ENCODE data around the gene CPS1. TPM values are rescaled to one million over a fixed set of nuclear protein-coding genes. Genes with fewer than 3 reads are reported as not detected.

Gene CPS1
- total RNA-seq, 2 experiments from 2014 or later, result 0.41 to 0.67 TPM

GRCh38 chr2:210557721-210558120 is 1.3 kb downstream of the CPS1 start:
- ATAC-seq (ENCODE audit: poor library complexity) (no peak), DNase-seq (no peak)
- Histone ChIP-seq H3K36me3 (ENCODE audit: insufficient read depth, low read length) (no peaks in the 10 kb centered on the region), H3K4me3 (ENCODE audit: low read length) (no peak overlapping the region), H3K27ac (ENCODE audit: low read depth in 1 of 2, low read length in 2 of 2) (no peak overlapping the region), H3K27me3 (ENCODE audit: control insufficient read depth in 1 of 2, insufficient read depth in 2 of 2, low read length in 2 of 2) (no peaks in the 10 kb centered on the region), H3K9me3 (ENCODE audit: control insufficient read depth in 1 of 2, insufficient read depth in 1 of 2, low read length in 2 of 2) (no peaks in the 10 kb centered on the region), H3K4me1 (ENCODE audit: insufficient read depth, low read length) (no peaks in the 10 kb centered on the region)
- no peaks in the 10 kb centered on the region for H3K36me3 Mint-ChIP-seq (ENCODE audit: low read depth)
- no peaks in the 10 kb centered on the region for H3K4me1 Mint-ChIP-seq (ENCODE audit: low read depth)
- ChIA-PET POLR2A (no interaction called here), CTCF (no interaction called here)
- H3K27me3 Mint-ChIP-seq, result peaks cover 1% of the 10 kb centered on the region
- TF ChIP-seq CTCF (IDR thresholded peaks at IDR 0.05), result no peak
- no peak overlapping the region for H3K27ac Mint-ChIP-seq
- intact Hi-C loops (cut with DNase I, micrococcal nuclease), result no loop called here
- no peaks in the 10 kb centered on the region for H3K9me3 Mint-ChIP-seq
- no peak overlapping the region for H3K4me3 Mint-ChIP-seq

- H3K27ac ChIP-seq (ENCODE audit: low read depth in 1 of 2, low read length in 2 of 2), result no peak overlapping the region
- DNase-seq (no peak), ATAC-seq (ENCODE audit: poor library complexity) (no peak)
- H3K9me3 ChIP-seq (ENCODE audit: control insufficient read depth in 1 of 2, insufficient read depth in 1 of 2, low read length in 2 of 2), result no peaks in the 10 kb centered on the region
- no peaks in the 10 kb centered on the region for H3K27me3 ChIP-seq (ENCODE audit: control insufficient read depth in 1 of 2, insufficient read depth in 2 of 2, low read length in 2 of 2)
- H3K36me3 Mint-ChIP-seq (ENCODE audit: low read depth), result no peaks in the 10 kb centered on the region
- intact Hi-C loops (cut with DNase I, micrococcal nuclease), result no loop called here
- H3K4me1 Mint-ChIP-seq (ENCODE audit: low read depth), result no peaks in the 10 kb centered on the region
- H3K27ac Mint-ChIP-seq, result no peak overlapping the region
- no peaks in the 10 kb centered on the region for H3K9me3 Mint-ChIP-seq
- no peaks in the 10 kb centered on the region for H3K4me1 ChIP-seq (ENCODE audit: insufficient read depth, low read length)
- POLR2A ChIA-PET, result no interaction called here
- H3K27me3 Mint-ChIP-seq, result no peaks in the 10 kb centered on the region
- H3K36me3 ChIP-seq (ENCODE audit: insufficient read depth, low read length), result no peaks in the 10 kb centered on the region
- CTCF ChIA-PET, result no interaction called here
- H3K4me3 Mint-ChIP-seq, result no peak overlapping the region
- H3K4me3 ChIP-seq (ENCODE audit: low read length), result no peak overlapping the region
- no peak for TF ChIP-seq CTCF (IDR thresholded peaks at IDR 0.05)
Observed at GRCh38 chr2:210558708-210559107, 2.3 kb downstream of the CPS1 start.

- Histone ChIP-seq H3K27me3 (ENCODE audit: control insufficient read depth in 1 of 2, insufficient read depth in 2 of 2, low read length in 2 of 2) (no peaks in the 10 kb centered on the region), H3K9me3 (ENCODE audit: control insufficient read depth in 1 of 2, insufficient read depth in 1 of 2, low read length in 2 of 2) (no peaks in the 10 kb centered on the region), H3K27ac (ENCODE audit: low read depth in 1 of 2, low read length in 2 of 2) (no peak overlapping the region), H3K4me3 (ENCODE audit: low read length) (no peak overlapping the region), H3K4me1 (ENCODE audit: insufficient read depth, low read length) (no peaks in the 10 kb centered on the region), H3K36me3 (ENCODE audit: insufficient read depth, low read length) (no peaks in the 10 kb centered on the region)
- DNase-seq (no peak), ATAC-seq (ENCODE audit: poor library complexity) (no peak)
- H3K27ac Mint-ChIP-seq, result no peak overlapping the region
- H3K27me3 Mint-ChIP-seq, result no peaks in the 10 kb centered on the region
- H3K4me3 Mint-ChIP-seq, result no peak overlapping the region
- H3K9me3 Mint-ChIP-seq, result no peaks in the 10 kb centered on the region
- ChIA-PET POLR2A (no interaction called here), CTCF (no interaction called here)
- H3K4me1 Mint-ChIP-seq (ENCODE audit: low read depth), result no peaks in the 10 kb centered on the region
- no peaks in the 10 kb centered on the region for H3K36me3 Mint-ChIP-seq (ENCODE audit: low read depth)
- no peak for TF ChIP-seq CTCF (IDR thresholded peaks at IDR 0.05)
- intact Hi-C loops (cut with DNase I, micrococcal nuclease), result no loop called here
Observed at GRCh38 chr2:210559182-210559581, 2.8 kb downstream of the CPS1 start.
